GM18508 (cell line): ENCODE data around the gene PUS1.
A peak's percentile ranks its signal among the peaks of the same experiment; 100 is the strongest.

Source experiments
- ATAC-seq: cut with Tn5 transposase; IDR thresholded peaks from one replicate; pipeline ENCODE4 v1.9.1; 2021; ENCODE audit warnings: moderate number of reproducible peaks; ENCODE audit not compliant: insufficient read depth, unreplicated experiment

The PUS1 gene

DNA sequence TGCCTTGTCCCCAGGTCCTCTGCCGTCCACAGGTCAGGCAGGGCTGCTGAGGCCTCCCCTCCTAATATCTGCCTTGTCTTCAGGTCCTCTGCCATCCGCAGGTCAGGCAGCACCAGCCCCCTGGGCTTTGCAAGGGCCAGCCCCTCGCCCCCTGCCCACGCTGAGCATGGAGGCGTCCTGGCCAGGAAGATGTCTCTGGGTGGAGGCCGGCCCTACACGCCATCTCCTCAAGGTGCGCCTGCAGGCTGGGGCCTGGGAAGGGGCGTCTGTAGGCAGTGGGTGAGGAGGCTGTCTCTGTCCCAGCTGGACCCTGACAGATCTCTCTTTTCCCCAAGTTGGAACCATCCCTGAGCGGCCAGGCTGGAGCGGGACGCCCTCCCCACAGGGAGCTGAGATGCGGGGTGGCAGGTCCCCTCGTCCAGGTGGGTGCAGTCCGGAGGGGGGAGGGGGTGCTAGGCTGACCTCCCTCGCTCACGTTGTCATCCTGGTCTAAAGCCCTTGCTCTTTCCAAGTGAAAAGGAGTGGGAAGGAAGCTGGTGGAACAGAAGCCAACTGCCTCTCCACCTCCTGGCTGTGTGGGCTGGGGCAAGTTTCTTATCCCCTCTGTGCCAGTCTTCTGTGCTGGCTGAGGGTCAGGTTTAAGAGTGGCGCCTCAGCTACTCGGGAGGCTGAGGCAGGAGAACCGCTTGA, 13.9 kb upstream of the PUS1 start:
- no peak for ATAC-seq

- ATAC-seq: no peak
These were observed 13.3 kb upstream of the PUS1 start for GRCh38 chr12:131915823-131916222.

- no peak for ATAC-seq
These were observed 12.6 kb upstream of the PUS1 start for GRCh38 chr12:131916306-131917138.

DNA sequence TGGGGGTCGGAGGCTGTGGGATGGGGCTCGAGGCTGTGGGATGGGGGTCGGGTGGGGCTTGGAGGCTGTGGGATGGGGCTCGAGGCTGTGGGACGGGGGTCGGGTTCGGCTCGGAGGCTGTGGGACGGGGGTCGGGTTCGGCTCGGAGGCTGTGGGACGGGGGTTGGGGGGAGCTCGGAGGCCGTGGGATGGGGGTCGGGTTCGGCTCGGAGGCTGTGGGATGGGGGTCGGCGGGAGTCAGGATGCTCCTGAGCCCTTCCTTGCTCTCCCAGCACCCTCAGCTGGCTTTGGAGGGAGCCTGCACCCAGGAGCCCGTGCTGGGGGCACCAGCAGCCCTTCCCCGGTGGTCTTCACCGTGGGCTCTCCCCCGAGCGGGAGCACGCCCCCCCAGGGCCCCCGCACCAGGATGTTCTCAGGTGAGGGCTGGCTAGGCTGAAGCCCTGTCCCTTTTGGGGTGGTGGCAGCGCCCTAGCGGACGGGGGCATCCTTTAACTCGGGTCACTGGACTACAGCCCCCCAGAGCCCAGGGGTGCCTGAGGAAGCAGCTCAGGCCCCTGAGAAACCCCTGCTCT, 11.9 kb upstream of the PUS1 start:
- ATAC-seq: no peak

GRCh38 chr12:131917711-131918306, 11.3 kb upstream of the PUS1 start:
- ATAC-seq: no peak

- ATAC-seq: no peak
These were observed 10.6 kb upstream of the PUS1 start for GRCh38 chr12:131918311-131919050.

- no peak for ATAC-seq
These were observed 10.1 kb upstream of the PUS1 start for GRCh38 chr12:131919051-131919347.

DNA sequence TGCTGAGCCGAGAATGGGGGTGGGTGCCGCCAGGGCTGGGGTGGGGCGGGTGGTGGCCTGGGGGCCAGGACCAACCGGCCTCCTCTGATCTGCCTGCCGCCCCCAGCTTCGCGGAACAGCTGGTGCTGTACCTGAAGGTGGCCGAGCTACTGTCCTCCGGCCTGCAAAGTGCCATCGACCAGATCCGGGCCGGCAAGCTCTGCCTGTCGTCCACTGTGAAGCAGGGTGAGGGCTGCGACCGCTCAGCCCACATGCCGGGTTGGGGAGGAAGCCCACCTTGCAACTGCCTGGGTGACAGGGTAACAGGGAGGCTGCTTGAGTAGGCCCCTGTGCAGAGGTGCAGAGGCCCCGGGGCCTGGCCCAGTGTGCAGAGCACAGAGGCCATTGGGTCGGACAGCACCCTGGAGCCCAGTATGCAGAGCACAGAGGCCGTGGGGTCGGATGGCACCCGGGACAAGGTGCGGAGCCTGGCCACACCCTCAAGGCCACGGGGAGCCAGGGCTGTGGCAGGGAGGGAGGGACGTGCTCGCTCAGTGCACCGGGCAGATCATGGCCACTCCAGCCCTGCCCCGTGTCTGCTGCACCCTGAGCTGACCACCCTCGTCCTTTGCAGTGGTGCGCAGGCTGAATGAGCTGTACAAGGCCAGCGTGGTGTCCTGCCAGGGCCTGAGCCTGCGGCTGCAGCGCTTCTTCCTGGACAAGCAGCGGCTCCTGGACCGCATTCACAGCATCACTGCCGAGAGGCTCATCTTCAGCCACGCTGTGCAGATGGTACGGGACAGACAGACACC, 9.5 kb upstream of the PUS1 start:
- no peak for ATAC-seq

DNA sequence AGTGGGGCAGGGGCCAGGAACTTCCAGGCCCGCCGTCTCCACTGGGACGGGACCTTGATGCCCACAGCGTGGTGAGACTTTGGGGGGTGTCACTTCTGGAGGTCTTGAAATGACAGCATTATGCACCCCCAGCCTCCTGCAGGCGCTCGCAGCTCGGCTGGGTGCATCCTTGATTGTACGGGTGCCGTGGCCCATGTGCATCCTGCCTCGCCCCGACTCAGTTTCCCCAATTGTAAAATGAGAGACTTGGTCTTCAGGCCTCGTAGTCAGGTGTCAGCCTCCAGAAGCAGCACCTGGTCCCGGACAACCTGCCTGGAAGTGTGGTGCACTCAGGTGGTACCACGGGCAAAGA, 8.9 kb upstream of the PUS1 start:
- no peak for ATAC-seq

DNA sequence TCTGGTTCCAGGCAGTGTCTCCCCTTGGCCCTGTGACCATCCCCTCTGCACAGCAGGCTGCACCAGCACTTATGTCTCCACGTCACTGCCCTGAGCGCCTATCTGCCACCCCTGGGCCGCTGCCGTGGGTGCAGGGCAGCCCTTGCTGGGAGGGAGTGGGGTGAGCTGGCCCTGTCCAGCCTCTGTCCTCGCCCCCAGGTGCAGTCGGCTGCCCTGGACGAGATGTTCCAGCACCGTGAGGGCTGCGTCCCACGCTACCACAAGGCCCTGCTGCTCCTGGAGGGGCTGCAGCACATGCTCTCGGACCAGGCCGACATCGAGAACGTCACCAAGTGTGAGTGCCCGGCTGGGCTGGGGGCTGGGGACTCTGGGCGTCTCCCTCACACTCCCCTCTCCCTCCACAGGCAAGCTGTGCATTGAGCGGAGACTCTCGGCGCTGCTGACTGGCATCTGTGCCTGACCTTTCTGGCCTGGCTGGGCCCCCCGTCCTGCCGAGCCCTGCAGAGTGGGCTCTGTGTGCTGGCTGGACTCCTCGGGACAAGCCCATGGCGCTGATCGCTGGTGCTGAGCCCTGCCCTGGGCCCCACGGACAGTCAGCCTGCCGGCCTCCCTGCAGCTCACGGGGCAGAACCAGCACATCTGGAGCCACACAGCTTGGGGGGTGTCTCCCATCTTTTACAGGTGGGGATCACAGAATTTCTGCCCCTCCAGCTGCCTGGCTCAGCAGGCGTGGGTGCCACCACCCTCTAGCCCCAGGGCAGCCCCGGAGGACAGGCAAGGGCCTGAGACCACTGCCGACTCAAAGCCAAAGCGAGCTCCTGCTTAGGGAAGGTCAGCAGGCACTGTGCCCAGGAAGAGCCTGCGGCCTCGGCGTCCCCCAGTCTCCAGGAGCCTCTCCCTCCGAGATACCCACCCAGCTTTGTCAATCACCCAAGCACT, 7.9 kb upstream of the PUS1 start:
- ATAC-seq: no peak

- ATAC-seq: no peak
These were observed 7.0 kb upstream of the PUS1 start for GRCh38 chr12:131921866-131922769.

- no peak for ATAC-seq
These were observed 6.3 kb upstream of the PUS1 start for GRCh38 chr12:131922772-131923171.

GRCh38 chr12:131923260-131923659, 5.8 kb upstream of the PUS1 start:
- ATAC-seq: peak; percentile 67

GRCh38 chr12:131927110-131928079, 1.7 kb upstream of the PUS1 start:
- no peak for ATAC-seq

DNA sequence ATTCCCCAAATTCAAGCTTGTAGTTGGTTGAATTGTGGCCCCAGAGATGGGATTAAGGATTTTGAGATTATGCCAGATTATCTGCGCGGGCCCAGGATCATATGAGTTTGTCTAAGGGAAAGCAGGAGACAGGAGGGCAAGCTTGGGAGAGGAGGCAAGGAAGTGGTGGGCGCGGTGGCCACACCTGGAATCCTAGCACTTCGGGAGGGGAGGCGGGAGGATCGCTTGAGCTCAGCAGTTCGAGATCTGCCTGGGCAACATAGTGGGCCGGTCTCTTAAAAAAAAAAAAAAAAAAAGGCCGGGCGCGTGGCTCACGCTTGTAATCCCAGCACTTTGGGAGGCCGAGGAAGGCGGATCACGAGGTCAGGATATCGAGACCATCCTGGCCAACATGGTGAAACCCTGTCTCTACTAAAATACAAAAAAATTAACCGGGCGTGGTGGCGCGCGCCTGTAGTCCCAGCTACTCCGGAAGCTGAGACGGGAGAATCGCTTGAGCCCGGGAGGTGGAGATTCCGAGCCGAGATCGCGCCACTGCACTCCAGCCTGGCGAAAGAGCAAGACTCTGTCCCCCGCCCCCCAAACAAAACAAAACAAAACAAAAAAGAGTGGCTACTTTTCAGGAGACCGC, 881 bp upstream of the PUS1 start:
- ATAC-seq: no peak
